CD4-positive, alpha-beta T cell treated with Interleukin-6 for 4 hours (primary cell): ENCODE data around the gene RHD.
"Not testable (repeated sequence)": the region's sequence is repeated elsewhere in the genome, so short reads cannot be mapped to it uniquely, and the experiment has no call there.

ENCODE experiments used
- DNase-seq: peaks from one replicate; pipeline ENCODE4 v3.0.0-alpha.2; 2020; ENCODE audit warnings: mixed read lengths

Gene RHD

GRCh38 chr1:25360596-25361581, 88.6 kb downstream of the RHD start:
- DNase-seq = no peak

GRCh38 chr1:25361901-25362300, 89.6 kb downstream of the RHD start:
- DNase-seq = no peak

GRCh38 chr1:25362634-25363559, 90.6 kb downstream of the RHD start:
- not testable (repeated sequence) for DNase-seq

GRCh38 chr1:25369241-25369640, 96.9 kb downstream of the RHD start:
- DNase-seq = no peak

GRCh38 chr1:25369691-25370271, 97.5 kb downstream of the RHD start:
- DNase-seq = not testable (repeated sequence)

- not testable (repeated sequence) for DNase-seq
Measured at GRCh38 chr1:25371757-25372156, 99.4 kb downstream of the RHD start.

GRCh38 chr1:25378367-25378766, 106.1 kb downstream of the RHD start:
- not testable (repeated sequence) for DNase-seq
